Erythroblast (primary cell): ENCODE measurements around the gene CXCL17.

Source experiments
- GATA1 ChIP-seq: IDR thresholded peaks from 2 replicates; pipeline ENCODE4 v1.6.1; 2011; ENCODE audit warnings: low read depth, mild to moderate bottlenecking, control low read depth, low read length, moderate library complexity
- POLR2A ChIP-seq: IDR thresholded peaks from 2 replicates; pipeline ENCODE4 v1.6.1; 2011; ENCODE audit warnings: mild to moderate bottlenecking, low read length

DNA sequence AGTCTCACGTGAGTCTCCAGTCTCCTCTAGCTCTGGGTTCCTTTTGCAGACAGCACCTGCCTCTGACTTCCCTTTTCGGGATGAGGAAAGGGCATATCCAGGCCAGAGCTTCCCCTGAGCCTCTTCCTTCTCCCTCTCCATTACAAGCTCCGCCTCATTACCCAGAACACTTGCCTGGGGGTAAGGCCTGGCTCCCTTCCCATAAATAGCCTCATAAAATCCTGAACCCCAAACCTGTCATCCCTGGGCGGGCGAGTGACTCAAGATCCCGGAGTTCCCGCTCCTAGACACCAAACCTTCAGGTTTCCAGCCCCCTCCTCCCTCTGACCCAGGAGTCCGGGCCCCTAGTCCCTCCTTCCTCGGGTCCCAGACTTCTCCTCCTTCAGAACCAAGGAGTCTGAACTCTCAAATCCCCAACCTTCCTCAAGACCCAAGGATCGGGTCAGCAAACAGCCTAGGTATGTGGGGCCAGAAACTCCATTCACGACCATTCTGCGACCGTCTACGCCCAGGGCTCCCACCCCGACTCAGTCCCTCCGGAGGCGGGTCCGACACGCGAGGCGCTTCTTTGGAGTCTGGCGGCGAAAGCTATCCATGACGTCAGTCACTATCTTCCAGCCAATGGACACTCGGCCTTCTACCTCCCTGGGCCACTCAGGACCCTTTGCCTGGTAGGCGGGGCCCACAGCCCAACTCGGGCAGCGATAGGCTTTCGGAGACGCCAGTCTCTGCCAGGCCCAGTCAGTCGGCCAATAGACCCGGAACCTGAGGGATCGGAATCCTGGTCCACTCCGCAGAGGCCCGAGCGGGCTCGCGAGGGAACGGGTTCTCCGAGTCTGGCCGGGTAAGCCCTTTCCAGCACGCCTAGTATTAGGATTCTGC is 46.1 kb downstream of the CXCL17 start:
- TF ChIP-seq POLR2A: peak; percentile 93
- no peak for TF ChIP-seq GATA1
